Measurements from ENCODE around the gene MISP3. TPM values are rescaled to one million over a fixed set of nuclear protein-coding genes. Genes with fewer than 3 reads are reported as not detected.

The MISP3 gene
- total and polyA plus RNA-seq, 9 of the 15 experiments (the other 6 are each of a cell fraction or from before 2014, with no cell fraction given), result 0.25 to 5.6 (median 1.6) TPM

DNA sequence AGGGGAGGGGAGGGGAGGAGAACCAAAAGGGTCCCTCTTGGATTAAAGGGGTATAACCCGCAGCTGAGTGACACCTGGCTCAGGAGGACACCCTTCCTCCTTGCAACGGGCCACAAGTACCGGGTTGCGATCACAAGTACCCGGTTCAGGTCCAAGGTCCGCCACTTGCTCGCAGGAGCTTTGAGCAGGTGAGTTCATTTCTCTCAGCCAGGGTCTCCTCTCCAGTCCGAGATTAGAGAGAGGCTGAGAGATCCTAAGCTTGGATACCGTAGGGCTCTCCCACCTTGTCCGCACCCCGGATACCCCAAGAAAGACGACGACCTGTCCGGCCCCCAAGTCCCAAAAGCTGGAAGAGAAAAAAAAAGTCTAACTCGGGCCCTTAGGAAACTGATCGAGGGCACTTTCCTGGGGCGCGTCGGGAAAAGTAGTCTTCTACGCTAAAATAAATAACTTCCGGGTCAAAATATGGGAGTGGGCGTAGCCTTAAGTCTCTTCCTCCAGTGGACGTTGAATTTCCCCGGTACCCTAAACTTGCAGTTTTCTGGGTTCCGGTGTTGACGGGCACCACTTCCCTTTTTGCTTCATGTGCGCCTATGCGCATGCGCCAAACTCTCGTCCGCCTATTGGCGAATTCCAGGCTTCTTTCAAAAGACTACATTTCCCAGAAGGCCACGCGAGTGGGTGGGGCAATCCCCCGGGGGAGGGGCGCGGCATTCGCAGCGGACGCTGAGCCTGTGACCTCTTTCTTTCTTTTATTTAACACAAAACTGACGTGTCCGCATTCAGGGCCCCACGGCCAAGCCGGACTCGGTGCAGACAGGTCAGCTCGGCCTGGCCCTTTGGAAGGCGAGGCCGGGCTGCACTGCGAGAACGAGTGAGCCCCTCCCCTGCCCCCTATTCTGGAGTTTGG lies 8.6 kb downstream of the MISP3 start (continued):
- TF ChIP-seq, protein P1, sequence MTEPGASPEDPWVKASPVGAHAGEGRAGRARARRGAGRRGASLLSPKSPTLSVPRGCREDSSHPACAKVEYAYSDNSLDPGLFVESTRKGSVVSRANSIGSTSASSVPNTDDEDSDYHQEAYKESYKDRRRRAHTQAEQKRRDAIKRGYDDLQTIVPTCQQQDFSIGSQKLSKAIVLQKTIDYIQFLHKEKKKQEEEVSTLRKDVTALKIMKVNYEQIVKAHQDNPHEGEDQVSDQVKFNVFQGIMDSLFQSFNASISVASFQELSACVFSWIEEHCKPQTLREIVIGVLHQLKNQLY (CRISPR knock-in tag; conservative IDR thresholded peaks at IDR 0.05), result no peak
- TF ChIP-seq RBM15 (IDR thresholded peaks at IDR 0.05; ENCODE audit: insufficient read depth, low read length) (no peak), SOX6 (IDR thresholded peaks at IDR 0.05) (peak; percentile 10; the same call in 1 of the 2 replicates), ESRRB (CRISPR knock-in tag; IDR thresholded peaks at IDR 0.05; ENCODE audit: borderline replicate concordance) (no peak), ASH1L (IDR thresholded peaks at IDR 0.05; ENCODE audit: borderline replicate concordance, low read depth, partially characterized antibody) (peak; percentile 75), POLR2H (tag; IDR thresholded peaks at IDR 0.05; ENCODE audit: low read depth) (peak; percentile 82), MTA3 (IDR thresholded peaks at IDR 0.05; ENCODE audit: borderline replicate concordance) (0 out of 2 replicates have a peak, but pooled peaks have one; percentile 42), SP2 (IDR thresholded peaks at IDR 0.05; ENCODE audit: extremely low read depth, low read depth, low read length, poor library complexity, severe bottlenecking) (no peak)
